Karpas-422 (cell line): ENCODE data around the gene WWP2. TPM values are rescaled to one million over a fixed set of nuclear protein-coding genes. Genes with fewer than 3 reads are reported as not detected.
"Not testable (repeated sequence)": the region's sequence is repeated elsewhere in the genome, so short reads cannot be mapped to it uniquely, and the experiment has no call there.

Source experiments
- DNase-seq: peaks from one replicate; pipeline ENCODE4 v3.0.0-alpha.2; 2015
- H2AFZ ChIP-seq: fragments of 200-600 bp; sonication (generic); 2 replicates; pipeline ENCODE4 v1.6.1; 2014; ENCODE audit warnings: antibody characterized with exemption, low read length, mixed read lengths
- H3K27ac ChIP-seq: fragments of 200-600 bp; sonication (generic); 2 replicates; pipeline ENCODE4 v1.5.1; 2014; ENCODE audit warnings: mild to moderate bottlenecking, low read length, moderate library complexity
- H3K27me3 ChIP-seq: fragments of 200-600 bp; sonication (generic); 2 replicates; pipeline ENCODE4 v1.6.1; 2014; ENCODE audit warnings: low read length, mixed read lengths
- H3K36me3 ChIP-seq: fragments of 200-600 bp; sonication (generic); 2 replicates; pipeline ENCODE4 v1.6.1; 2014; ENCODE audit warnings: low read length, mixed read lengths; ENCODE audit not compliant: insufficient read depth
- H3K4me1 ChIP-seq: fragments of 200-600 bp; sonication (generic); 2 replicates; pipeline ENCODE4 v1.6.1; 2014; ENCODE audit warnings: mild to moderate bottlenecking, low read length, mixed read lengths
- H3K4me2 ChIP-seq: fragments of 200-600 bp; sonication (generic); 2 replicates; pipeline ENCODE4 v1.6.1; 2014; ENCODE audit warnings: low read length, low read depth, mild to moderate bottlenecking; ENCODE audit not compliant: poor library complexity, severe bottlenecking
- H3K4me3 ChIP-seq: fragments of 200-600 bp; sonication (generic); 2 replicates; pipeline ENCODE4 v1.5.1; 2014; ENCODE audit warnings: mild to moderate bottlenecking, antibody characterized with exemption, low read length, mixed read lengths
- H3K79me2 ChIP-seq: fragments of 200-600 bp; sonication (generic); 2 replicates; pipeline ENCODE4 v1.6.1; 2014; ENCODE audit warnings: mild to moderate bottlenecking, low read length, mixed read lengths
- H3K9ac ChIP-seq: fragments of 200-600 bp; sonication (generic); 2 replicates; pipeline ENCODE4 v1.6.0; 2014; ENCODE audit warnings: low read length
- H3K9me2 ChIP-seq: fragments of 200-600 bp; sonication (generic), shearing (Covaris generic); replicated peaks from 2 replicates; pipeline ENCODE4 v1.6.0; 2014; ENCODE audit warnings: mild to moderate bottlenecking, low read length, moderate library complexity; ENCODE audit not compliant: insufficient read depth
- H3K9me3 ChIP-seq: fragments of 300-700, 200-600 bp; sonication (generic); 2 replicates; pipeline ENCODE4 v1.6.1; 2014; ENCODE audit warnings: low read length, mixed read lengths
- H4K20me1 ChIP-seq: fragments of 200-600 bp; sonication (generic); 2 replicates; pipeline ENCODE4 v1.6.1; 2014; ENCODE audit warnings: mild to moderate bottlenecking, antibody characterized with exemption, low read length, low read depth; ENCODE audit not compliant: insufficient read depth
- total RNA-seq: library from RNA; depleted of rRNA; stranded (reverse); fragments of >200 nt; shearing (Covaris generic); gene quantifications from 2 replicates; pipeline ENCODE4 v1.2.3, GENCODE V29; 2014; ENCODE audit warnings: low replicate concordance

The WWP2 gene
- total RNA-seq, 1 experiment from 2014 or later = 30.7 TPM

- H2AFZ ChIP-seq = peak within 1 kb of the TSS; percentile 64; the same call in 1 of the 2 replicates
Observed at GRCh38 chr16:69754469-69755310, 7.4 kb upstream of the WWP2 start, which contains the start of gene NOB1. NOB1 (minus strand) TSS chr16:69754926; CDS start chr16:69754910, 16 bp downstream.

GRCh38 chr16:69756705-69757104 lies 5.4 kb upstream of the WWP2 start:
- Histone ChIP-seq H3K4me2 (no peak overlapping the region), H3K4me1 (peaks cover 20% of the 10 kb centered on the region), H3K9me2 (no peaks in the 10 kb centered on the region), H3K27me3 (no peaks in the 10 kb centered on the region), H3K9ac (no peak overlapping the region), H4K20me1 (peaks cover 8% of the 10 kb centered on the region; the same call in 1 of the 2 replicates), H2AFZ (no peak overlapping the region), H3K9me3 (no peaks in the 10 kb centered on the region), H3K36me3 (peaks cover 14% of the 10 kb centered on the region; the same call in 1 of the 2 replicates), H3K27ac (no peak overlapping the region), H3K79me2 (peaks cover 32% of the 10 kb centered on the region), H3K4me3 (no peak overlapping the region)
- DNase-seq = no peak

More at GRCh38 chr16:69754469-69755310, 7.4 kb upstream of the WWP2 start, which contains the start of gene NOB1:
- Histone ChIP-seq H3K4me2 (peak within 1 kb of the TSS; percentile 75), H3K4me3 (peak within 1 kb of the TSS; percentile 87), H3K27me3 (no peaks in the 10 kb centered on the region), H4K20me1 (peaks cover 8% of the 10 kb centered on the region; the same call in 1 of the 2 replicates), H3K36me3 (peaks cover 31% of the 10 kb centered on the region; the same call in 1 of the 2 replicates), H3K27ac (peak within 1 kb of the TSS; percentile 48), H3K9ac (peak within 1 kb of the TSS; percentile 89), H3K9me2 (no peaks in the 10 kb centered on the region), H3K9me3 (no peaks in the 10 kb centered on the region), H3K4me1 (peaks cover 13% of the 10 kb centered on the region), H3K79me2 (peaks cover 46% of the 10 kb centered on the region)
- DNase-seq = peak; percentile 99

- H3K27me3 ChIP-seq, H3K4me3 ChIP-seq, H4K20me1 ChIP-seq, H3K27ac ChIP-seq, H3K9ac ChIP-seq, H3K9me2 ChIP-seq, H3K36me3 ChIP-seq, DNase-seq, H2AFZ ChIP-seq, H3K4me2 ChIP-seq, H3K9me3 ChIP-seq: not testable (repeated sequence)
- H3K79me2 ChIP-seq = peaks cover 29% of the 10 kb centered on the region
- peaks cover 24% of the 10 kb centered on the region for H3K4me1 ChIP-seq
Observed at GRCh38 chr16:69757375-69757774, 4.8 kb upstream of the WWP2 start.

GRCh38 chr16:69762814-69763598 lies 874 bp downstream of the WWP2 start:
- H4K20me1 ChIP-seq = no peaks in the 10 kb centered on the region
- no peaks in the 10 kb centered on the region for H3K36me3 ChIP-seq
- peak overlapping the region; percentile 93 for H3K4me3 ChIP-seq
- peak overlapping the region; percentile 88 for H3K9ac ChIP-seq
- H3K9me3 ChIP-seq = no peaks in the 10 kb centered on the region
- H3K27ac ChIP-seq = peak overlapping the region; percentile 61
- peaks cover 29% of the 10 kb centered on the region for H3K4me1 ChIP-seq
- H2AFZ ChIP-seq = no peak overlapping the region
- H3K27me3 ChIP-seq = no peaks in the 10 kb centered on the region
- H3K79me2 ChIP-seq = peaks cover 48% of the 10 kb centered on the region
- peak; percentile 69 for DNase-seq
- H3K9me2 ChIP-seq = no peaks in the 10 kb centered on the region
- peak overlapping the region; percentile 79 for H3K4me2 ChIP-seq

- no peaks in the 10 kb centered on the region for H3K27me3 ChIP-seq
- peak overlapping the region; percentile 93; the same call in 1 of the 2 replicates for H3K4me3 ChIP-seq
- no peaks in the 10 kb centered on the region for H3K36me3 ChIP-seq
- H3K27ac ChIP-seq = no peak overlapping the region
- H3K4me2 ChIP-seq = peak overlapping the region; percentile 79
- peaks cover 30% of the 10 kb centered on the region for H3K4me1 ChIP-seq
- H3K9ac ChIP-seq = peak overlapping the region; percentile 88
- no peak for DNase-seq
- no peak overlapping the region for H2AFZ ChIP-seq
- no peaks in the 10 kb centered on the region for H4K20me1 ChIP-seq
- H3K9me3 ChIP-seq = no peaks in the 10 kb centered on the region
- H3K79me2 ChIP-seq = peaks cover 49% of the 10 kb centered on the region
- no peaks in the 10 kb centered on the region for H3K9me2 ChIP-seq
Observed at GRCh38 chr16:69763599-69763942, 1.4 kb downstream of the WWP2 start.

GRCh38 chr16:69767459-69768229 lies 5.5 kb downstream of the WWP2 start:
- peaks cover 56% of the 10 kb centered on the region for H3K4me1 ChIP-seq
- no peak for DNase-seq
- no peaks in the 10 kb centered on the region for H3K36me3 ChIP-seq
- no peaks in the 10 kb centered on the region for H3K9me2 ChIP-seq
- H3K4me2 ChIP-seq = no peak overlapping the region
- H3K27me3 ChIP-seq = no peaks in the 10 kb centered on the region
- no peak overlapping the region for H2AFZ ChIP-seq
- no peaks in the 10 kb centered on the region for H4K20me1 ChIP-seq
- H3K27ac ChIP-seq = no peak overlapping the region; the same call in 1 of the 2 replicates
- H3K9me3 ChIP-seq = no peaks in the 10 kb centered on the region
- no peak overlapping the region for H3K4me3 ChIP-seq
- H3K9ac ChIP-seq = no peak overlapping the region
- H3K79me2 ChIP-seq = peaks cover 84% of the 10 kb centered on the region

- peaks cover 82% of the 10 kb centered on the region for H3K79me2 ChIP-seq
- peaks cover 57% of the 10 kb centered on the region for H3K4me1 ChIP-seq
- no peak overlapping the region for H2AFZ ChIP-seq
- H3K27ac ChIP-seq = peak overlapping the region; percentile 48
- no peaks in the 10 kb centered on the region for H3K9me2 ChIP-seq
- no peaks in the 10 kb centered on the region for H3K36me3 ChIP-seq
- H3K9me3 ChIP-seq = no peaks in the 10 kb centered on the region
- H3K4me3 ChIP-seq = no peak overlapping the region
- H3K4me2 ChIP-seq = no peak overlapping the region
- H3K27me3 ChIP-seq = no peaks in the 10 kb centered on the region
- no peak for DNase-seq
- no peaks in the 10 kb centered on the region for H4K20me1 ChIP-seq
- H3K9ac ChIP-seq = no peak overlapping the region
Observed at GRCh38 chr16:69768666-69769065, 6.5 kb downstream of the WWP2 start.
